CD4-positive, alpha-beta T cell treated with Interleukin-15 for 4 hours (primary cell): ENCODE data around the gene CNTRL.
A peak's percentile ranks its signal among the peaks of the same experiment; 100 is the strongest.

ENCODE experiments used
- DNase-seq: peaks from one replicate; pipeline ENCODE4 v3.0.0-alpha.2; 2020; ENCODE audit warnings: low spot score

CNTRL gene

DNA sequence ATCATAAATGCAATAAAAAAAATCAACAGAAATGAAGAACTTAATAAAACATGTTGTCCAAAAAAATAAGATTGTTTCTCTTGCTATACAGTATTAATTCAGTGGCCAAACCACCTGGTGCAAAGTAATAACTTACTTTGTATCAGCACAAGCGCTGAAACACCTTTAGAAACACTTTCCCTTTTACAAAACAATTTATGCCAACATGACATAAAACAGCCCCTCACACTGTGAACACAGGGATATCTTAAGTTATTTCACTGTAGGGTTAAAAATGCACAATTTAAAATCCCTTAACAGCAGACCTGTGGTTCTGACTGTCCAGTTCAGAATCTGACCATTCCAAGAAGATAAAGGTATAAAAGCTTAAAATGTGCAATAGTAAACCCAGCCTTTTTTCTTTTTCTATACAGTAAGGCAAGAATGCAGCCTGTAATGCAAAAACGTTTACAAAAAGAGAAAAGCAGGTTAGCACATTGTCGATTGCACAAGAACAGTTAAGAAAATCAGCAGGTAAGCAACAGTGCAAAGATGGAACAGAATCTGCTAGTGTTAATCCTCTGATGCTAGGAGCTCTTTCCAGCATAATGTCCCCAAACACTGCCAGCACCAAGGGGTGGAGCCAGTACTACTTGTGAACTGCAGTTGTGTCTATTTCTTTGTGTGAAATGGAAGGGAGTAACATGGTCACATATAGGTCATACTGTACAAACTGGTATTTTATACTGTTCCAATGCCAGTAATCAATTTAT is 105.4 kb downstream of the CNTRL start:
- no peak for DNase-seq

DNA sequence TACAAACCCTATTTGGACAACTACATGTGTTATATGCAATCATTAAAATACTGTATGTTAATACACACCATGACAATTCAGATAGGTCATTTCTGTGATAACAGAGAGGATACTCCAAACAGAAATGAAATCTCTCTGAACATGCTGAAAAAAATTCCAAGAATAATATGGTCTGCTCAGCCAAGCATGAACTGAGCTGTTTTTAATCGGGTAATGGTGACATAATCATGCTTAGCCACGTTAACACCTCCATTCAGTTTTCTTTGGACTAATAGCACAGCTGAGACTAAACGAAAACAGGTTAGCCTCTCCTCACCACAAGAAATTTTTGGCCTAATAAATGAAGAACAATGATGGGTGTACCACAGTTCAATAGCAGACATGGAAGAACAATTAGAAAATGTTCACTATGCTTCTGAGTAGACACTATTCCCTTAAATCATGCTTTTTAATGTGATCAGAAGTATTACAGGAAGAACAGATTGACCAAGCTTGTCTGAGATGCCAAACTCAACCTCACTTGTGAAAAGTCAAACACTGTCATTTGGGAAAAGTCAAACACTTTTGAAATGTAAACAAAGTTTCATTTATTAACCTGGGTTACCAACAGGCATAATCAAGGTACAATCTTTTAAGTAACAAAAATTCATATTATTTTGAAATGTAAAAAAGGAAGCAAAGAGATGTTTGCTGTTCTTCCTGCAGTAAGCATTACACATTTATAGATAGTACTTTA is 107.5 kb downstream of the CNTRL start:
- DNase-seq = no peak

GRCh38 chr9:121182989-121183388 is 108.2 kb downstream of the CNTRL start:
- DNase-seq = no peak

- no peak for DNase-seq
These were observed 109.1 kb downstream of the CNTRL start for GRCh38 chr9:121183666-121184423.

- no peak for DNase-seq
These were observed 109.7 kb downstream of the CNTRL start for GRCh38 chr9:121184463-121184862.

GRCh38 chr9:121185178-121185745 is 110.5 kb downstream of the CNTRL start:
- DNase-seq = no peak

DNA sequence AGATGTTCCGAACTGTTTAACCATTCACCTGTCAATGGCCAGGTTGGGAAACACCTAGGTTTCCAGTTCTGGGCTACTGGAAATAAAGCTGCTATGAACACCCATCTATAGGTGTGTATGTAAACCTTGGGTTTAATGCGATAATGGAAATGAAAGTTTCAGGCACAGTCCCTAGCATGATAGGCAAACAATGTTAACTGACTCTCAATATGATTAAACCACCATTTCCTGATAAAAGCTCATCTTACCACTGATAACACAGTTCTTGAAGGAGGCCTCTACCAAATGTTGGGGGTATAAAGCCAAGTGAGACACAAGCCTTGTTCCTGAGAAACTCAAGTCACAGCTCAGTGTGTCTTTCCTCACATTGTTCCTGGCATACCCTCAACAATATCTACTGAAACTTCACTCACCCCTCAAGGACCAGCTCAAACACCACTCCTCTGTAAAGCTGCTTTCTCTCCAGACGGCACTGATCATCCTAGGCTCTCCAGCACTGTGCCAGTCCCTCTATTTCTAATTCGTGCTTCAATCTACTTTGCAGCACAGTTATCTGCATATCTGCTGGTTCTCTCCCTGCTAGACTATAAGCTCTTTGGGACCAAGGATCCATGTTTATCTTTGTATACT is 111.1 kb downstream of the CNTRL start:
- no peak for DNase-seq

GRCh38 chr9:121187636-121188305 is 113.0 kb downstream of the CNTRL start:
- DNase-seq = no peak

GRCh38 chr9:121189006-121189405 is 114.3 kb downstream of the CNTRL start:
- no peak for DNase-seq

DNA sequence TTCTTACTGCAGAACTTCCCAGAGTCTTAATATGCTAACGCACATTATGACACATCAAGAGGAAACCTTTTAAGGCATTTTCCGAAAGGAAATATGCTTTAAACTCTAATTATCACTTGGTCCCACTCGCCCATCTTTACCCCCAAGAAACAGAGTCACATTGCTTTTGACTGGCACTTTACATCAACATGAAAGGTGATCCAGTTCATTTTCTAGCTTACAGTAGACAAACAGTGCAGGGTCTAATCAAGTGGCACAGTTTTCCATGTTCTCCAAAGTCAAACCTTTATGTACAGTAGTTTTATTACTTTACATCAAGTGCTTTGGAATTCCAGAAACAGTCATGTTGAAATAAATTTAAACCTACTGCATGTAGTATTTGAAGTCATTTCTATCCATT is 114.9 kb downstream of the CNTRL start:
- no peak for DNase-seq

- no peak for DNase-seq
These were observed 116.5 kb downstream of the CNTRL start for GRCh38 chr9:121191235-121191634.

- no peak for DNase-seq
These were observed 117.8 kb downstream of the CNTRL start for GRCh38 chr9:121192518-121192917.

GRCh38 chr9:121192959-121193640 is 118.3 kb downstream of the CNTRL start:
- peak; percentile 14 for DNase-seq

DNA sequence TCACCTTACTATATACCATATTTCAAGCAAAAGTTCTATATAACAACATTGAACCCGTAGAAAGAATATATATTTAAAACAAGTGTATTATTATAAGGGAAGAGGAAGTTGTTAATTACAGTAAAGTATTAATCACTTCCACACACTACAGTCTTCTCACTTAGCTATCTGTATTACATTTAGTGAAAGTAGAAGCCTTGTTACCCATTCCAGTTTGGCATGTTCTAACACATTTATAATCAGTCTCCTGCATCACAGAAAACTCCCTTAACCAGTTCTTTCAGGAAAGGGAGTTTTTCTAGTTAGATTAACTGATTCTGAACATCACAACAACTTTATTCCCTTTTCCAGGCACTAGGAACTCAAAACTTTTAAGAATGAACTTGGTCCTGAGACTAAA is 120.0 kb downstream of the CNTRL start:
- DNase-seq = no peak

- DNase-seq = no peak
These were observed 121.6 kb downstream of the CNTRL start for GRCh38 chr9:121196389-121196788.

DNA sequence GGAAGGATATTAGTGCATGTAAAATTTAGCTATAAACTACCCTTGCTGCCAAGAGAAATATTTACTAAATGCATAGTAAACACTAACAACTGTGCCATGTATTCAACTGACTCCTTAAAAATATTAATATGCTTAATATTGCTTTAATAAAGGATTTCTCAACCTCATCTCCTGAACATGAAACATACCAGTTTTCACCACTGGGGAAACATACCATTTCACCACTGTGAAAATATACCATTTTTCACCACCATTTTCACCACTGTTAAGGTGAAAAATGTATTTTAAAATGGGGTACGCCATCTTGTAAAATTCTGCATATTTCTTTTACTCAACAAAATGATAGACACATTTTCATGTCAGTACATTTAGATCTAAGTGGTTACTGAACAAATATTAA is 122.4 kb downstream of the CNTRL start:
- DNase-seq = no peak

DNA sequence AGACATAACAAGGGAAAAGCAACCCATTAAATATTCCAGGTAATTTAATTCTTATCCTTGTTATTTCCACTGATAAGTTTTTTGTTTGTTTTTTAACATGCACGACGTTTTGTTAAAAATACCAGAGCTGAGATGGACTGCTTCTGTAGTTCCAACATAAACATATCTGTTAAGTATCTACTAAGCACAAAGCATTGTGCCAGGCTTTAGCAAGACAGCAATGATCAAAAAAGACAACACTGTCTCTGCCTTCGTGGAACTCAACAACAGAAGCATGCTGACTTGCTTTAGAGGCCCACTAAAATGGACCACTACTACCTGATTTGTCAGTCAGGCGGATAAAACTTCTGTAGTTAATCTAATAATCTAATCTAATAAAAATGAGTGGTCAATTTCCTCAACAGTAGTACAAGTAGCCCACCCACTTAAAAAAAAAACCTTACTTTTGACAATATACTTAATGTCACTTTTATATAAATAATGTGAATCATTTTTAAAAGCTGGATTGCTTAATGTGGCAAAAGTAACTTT is 123.8 kb downstream of the CNTRL start:
- no peak for DNase-seq

DNA sequence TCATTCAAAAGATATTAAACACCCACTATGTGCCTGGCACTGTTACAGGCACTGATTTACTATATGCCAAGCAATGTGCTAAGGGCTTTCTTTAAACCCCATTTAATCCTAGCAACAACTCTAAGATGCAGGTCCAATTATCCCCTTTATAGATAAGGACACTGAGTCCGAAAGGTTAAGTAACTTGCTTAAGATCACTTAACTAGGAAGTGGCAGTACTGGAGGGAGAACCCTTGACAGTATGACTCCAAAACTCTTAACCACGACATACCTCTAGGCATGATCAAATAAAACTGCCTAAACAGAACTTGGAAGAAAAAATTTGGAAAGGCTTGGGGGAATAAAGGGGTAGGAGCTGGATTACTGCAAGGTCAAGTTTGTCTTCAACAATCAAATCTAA is 125.2 kb downstream of the CNTRL start:
- DNase-seq = no peak

GRCh38 chr9:121200356-121200755 is 125.6 kb downstream of the CNTRL start:
- DNase-seq = no peak

- peak; percentile 34 for DNase-seq
These were observed 126.4 kb downstream of the CNTRL start for GRCh38 chr9:121201045-121201737.
